ENCODE measurements around the gene AGTPBP1. TPM values are rescaled to one million over a fixed set of nuclear protein-coding genes. Genes with fewer than 3 reads are reported as not detected.

AGTPBP1 gene
- total and polyA plus RNA-seq, 7 donors, result 3.9 to 25.9 (median 19.6) TPM

GRCh38 chr9:85615792-85616191 lies 126.0 kb downstream of the AGTPBP1 start:
- Histone ChIP-seq H3K27ac (no peak overlapping the region), H3K4me3 (no peak overlapping the region), H3K36me3 (ENCODE audit: insufficient read depth in 1 of 2, low read depth in 1 of 2) (no peaks in the 10 kb centered on the region), H3K9me3 (no peaks in the 10 kb centered on the region), H3K27me3 (ENCODE audit: insufficient read depth in 3 of 3, low read length in 2 of 3) (no peaks in the 10 kb centered on the region), H3K4me1 (no peaks in the 10 kb centered on the region)
- DNase-seq, result no peak
- TF ChIP-seq, protein P1, sequence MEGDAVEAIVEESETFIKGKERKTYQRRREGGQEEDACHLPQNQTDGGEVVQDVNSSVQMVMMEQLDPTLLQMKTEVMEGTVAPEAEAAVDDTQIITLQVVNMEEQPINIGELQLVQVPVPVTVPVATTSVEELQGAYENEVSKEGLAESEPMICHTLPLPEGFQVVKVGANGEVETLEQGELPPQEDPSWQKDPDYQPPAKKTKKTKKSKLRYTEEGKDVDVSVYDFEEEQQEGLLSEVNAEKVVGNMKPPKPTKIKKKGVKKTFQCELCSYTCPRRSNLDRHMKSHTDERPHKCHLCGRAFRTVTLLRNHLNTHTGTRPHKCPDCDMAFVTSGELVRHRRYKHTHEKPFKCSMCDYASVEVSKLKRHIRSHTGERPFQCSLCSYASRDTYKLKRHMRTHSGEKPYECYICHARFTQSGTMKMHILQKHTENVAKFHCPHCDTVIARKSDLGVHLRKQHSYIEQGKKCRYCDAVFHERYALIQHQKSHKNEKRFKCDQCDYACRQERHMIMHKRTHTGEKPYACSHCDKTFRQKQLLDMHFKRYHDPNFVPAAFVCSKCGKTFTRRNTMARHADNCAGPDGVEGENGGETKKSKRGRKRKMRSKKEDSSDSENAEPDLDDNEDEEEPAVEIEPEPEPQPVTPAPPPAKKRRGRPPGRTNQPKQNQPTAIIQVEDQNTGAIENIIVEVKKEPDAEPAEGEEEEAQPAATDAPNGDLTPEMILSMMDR (IDR thresholded peaks at IDR 0.05), result no peak
- intact Hi-C loops (cut with DNase I), result no loop called here
- 95 to 97% (median 96%) methylated on average over 1 of the region's 1 CpG for WGBS, 3 donors
- ATAC-seq, result no peak

- Histone ChIP-seq H3K27ac (no peak overlapping the region), H3K36me3 (ENCODE audit: insufficient read depth in 1 of 2, low read depth in 1 of 2) (no peaks in the 10 kb centered on the region), H3K4me1 (no peaks in the 10 kb centered on the region), H3K9me3 (no peaks in the 10 kb centered on the region), H3K4me3 (peak overlapping the region; percentile 37), H3K27me3 (ENCODE audit: insufficient read depth in 3 of 3, low read length in 2 of 3) (no peaks in the 10 kb centered on the region)
- 42 to 49% (median 44%) methylated on average over 4 of the region's 4 CpGs for WGBS, 3 donors
- no peak for DNase-seq
- TF ChIP-seq, protein P1 (IDR thresholded peaks at IDR 0.05), result peak; percentile 71
- intact Hi-C loops (cut with DNase I), result loop anchor here (5.0 kb wide), 2 partner anchors 103 to 1213 kb away; no protein-coding TSS in a partner anchor
- ATAC-seq, result peak; percentile 46 to 92 (median 73)
Observed at GRCh38 chr9:85610074-85610860, 131.5 kb downstream of the AGTPBP1 start.

DNA sequence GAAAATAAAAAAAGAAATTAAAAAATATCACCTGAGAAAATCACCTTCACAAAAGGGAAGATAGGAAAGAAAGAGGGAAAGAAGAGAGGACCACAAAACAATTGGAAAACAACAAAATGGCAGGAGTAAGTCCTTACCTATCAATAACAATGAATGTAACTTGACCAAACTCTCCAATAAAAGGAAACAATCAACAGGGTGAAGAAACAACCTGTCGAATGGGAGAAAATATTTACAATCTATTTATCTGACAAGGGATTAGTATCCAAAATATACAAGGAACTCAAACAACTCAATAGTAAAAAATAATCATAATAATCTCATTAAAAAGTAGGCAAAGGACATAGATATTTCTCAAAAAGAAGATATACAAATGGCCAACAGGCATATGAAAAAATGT lies 135.8 kb downstream of the AGTPBP1 start:
- H3K36me3 ChIP-seq (ENCODE audit: insufficient read depth in 1 of 2, low read depth in 1 of 2), result no peaks in the 10 kb centered on the region
- 93 to 97% (median 93%) methylated on average over 1 of the region's 1 CpG for WGBS, 3 donors
- no peak overlapping the region for H3K27ac ChIP-seq
- DNase-seq, result no peak
- peaks cover 5% of the 10 kb centered on the region for H3K4me1 ChIP-seq
- no peaks in the 10 kb centered on the region for H3K9me3 ChIP-seq
- TF ChIP-seq, protein P1 (IDR thresholded peaks at IDR 0.05), result no peak
- no peak overlapping the region for H3K4me3 ChIP-seq
- intact Hi-C loops (cut with DNase I), result no loop called here
- no peaks in the 10 kb centered on the region for H3K27me3 ChIP-seq (ENCODE audit: insufficient read depth in 3 of 3, low read length in 2 of 3)
- no peak for ATAC-seq

- 73 to 82% (median 81%) methylated on average over 3 of the region's 3 CpGs for WGBS, 3 donors
- intact Hi-C loops (cut with DNase I), result no loop called here
- peaks cover 7% of the 10 kb centered on the region for H3K4me1 ChIP-seq
- TF ChIP-seq, protein P1 (IDR thresholded peaks at IDR 0.05), result no peak
- no peak overlapping the region for H3K4me3 ChIP-seq
- no peaks in the 10 kb centered on the region for H3K36me3 ChIP-seq (ENCODE audit: insufficient read depth in 1 of 2, low read depth in 1 of 2)
- H3K27me3 ChIP-seq (ENCODE audit: insufficient read depth in 3 of 3, low read length in 2 of 3), result no peaks in the 10 kb centered on the region
- ATAC-seq (no peak), DNase-seq (peak in 1 of 2 donors; percentile 39)
- H3K9me3 ChIP-seq, result no peaks in the 10 kb centered on the region
- H3K27ac ChIP-seq, result no peak overlapping the region
Observed at GRCh38 chr9:85603936-85604335, 137.8 kb downstream of the AGTPBP1 start.
